HEK293T (cell line): ENCODE measurements around the gene ITPKA.

Source experiments
- ARNT ChIP-seq: fragments of 450-650 bp; IDR thresholded peaks from 2 replicates; pipeline ENCODE4 v1.6.1; 2017; ENCODE audit warnings: mild to moderate bottlenecking
- BHLHE40 ChIP-seq: fragments of 450-650 bp; IDR thresholded peaks from 2 replicates; pipeline ENCODE4 v1.6.1; 2016; ENCODE audit warnings: mild to moderate bottlenecking, moderate library complexity, borderline replicate concordance
- FOXA1 ChIP-seq: fragments of 450-650 bp; IDR thresholded peaks from 2 replicates; pipeline ENCODE4 v1.6.1; 2016; ENCODE audit warnings: mild to moderate bottlenecking
- FOXM1 ChIP-seq: fragments of 450-650 bp; IDR thresholded peaks from 2 replicates; pipeline ENCODE4 v1.6.1; 2017; ENCODE audit warnings: mild to moderate bottlenecking, borderline replicate concordance
- SUZ12 ChIP-seq: fragments of 450-650 bp; IDR thresholded peaks from 2 replicates; pipeline ENCODE4 v1.6.1; 2016; ENCODE audit warnings: mild to moderate bottlenecking

DNA sequence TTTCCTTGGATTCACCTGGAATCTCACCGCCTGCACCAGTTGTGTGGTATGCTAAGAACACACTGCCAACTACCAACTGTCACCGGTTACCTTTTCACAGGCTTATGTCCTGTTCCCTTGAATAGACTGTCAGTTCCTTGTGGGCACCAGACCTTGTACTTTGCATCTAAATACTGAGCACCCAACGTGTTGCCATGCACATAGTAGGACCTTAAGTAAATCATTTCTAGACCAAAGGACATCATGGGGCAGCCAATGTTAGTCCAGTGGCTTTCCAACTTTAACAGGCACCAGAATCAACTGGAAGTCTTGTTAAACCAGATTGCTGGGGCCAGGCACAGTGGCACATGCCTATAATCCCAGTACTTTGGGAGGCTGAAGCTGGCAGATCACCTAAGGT lies 51.5 kb downstream of the ITPKA start:
- TF ChIP-seq ARNT (no peak), BHLHE40 (no peak), FOXM1 (no peak), SUZ12 (no peak), FOXA1 (no peak)
